GM12878 (cell line): ENCODE measurements around the gene RACGAP1.

Experiments used
- CEBPB ChIP-seq, 2 experiments: fragments of 150-350 bp in 1 of 2; IDR thresholded peaks; 2 replicates each; pipeline ENCODE4 v1.6.1; 2012 to 2014; ENCODE audit warnings: low read depth in 2 of 2, low read length in 2 of 2, borderline replicate concordance in 1 of 2, inconsistent platforms in 1 of 2
- EP300 ChIP-seq, 2 experiments: fragments of 150-350 bp in 1 of 2; IDR thresholded peaks; 2 replicates each; pipeline ENCODE4 v1.6.1; 2011 to 2012; ENCODE audit warnings: low read depth in 2 of 2, low read length in 2 of 2, borderline replicate concordance in 1 of 2, improper control_type of control experiment in 1 of 2, inconsistent platforms in 1 of 2; ENCODE audit not compliant: control insufficient read depth in 1 of 2
- POLR2AphosphoS5 ChIP-seq: IDR thresholded peaks from 2 replicates; pipeline ENCODE4 v1.6.1; 2011; ENCODE audit warnings: mild to moderate bottlenecking, low read length, inconsistent platforms
- TAF1 ChIP-seq: IDR thresholded peaks from 2 replicates; pipeline ENCODE4 v1.6.1; 2011; ENCODE audit warnings: mild to moderate bottlenecking, low read depth, low read length, borderline replicate concordance
- TARDBP ChIP-seq: IDR thresholded peaks from 2 replicates; pipeline ENCODE4 v1.6.1; 2016; ENCODE audit warnings: borderline replicate concordance
- TF ChIP-seq, protein P1 (sequence below): fragments of 450-650 bp; formaldehyde crosslinking; IDR thresholded peaks from 2 replicates; pipeline ENCODE4 v1.5.0; 2022; ENCODE audit warnings: mild to moderate bottlenecking, missing genetic modification characterization
- TF ChIP-seq, protein P2 (sequence below), 3 experiments: IDR thresholded peaks in 2 of 3; conservative IDR thresholded peaks in 1 of 3; 2 replicates each; pipeline ENCODE4 v1.5.1; 2011; ENCODE audit warnings: low read depth in 3 of 3, low read length in 3 of 3, mild to moderate bottlenecking in 3 of 3, control low read depth in 2 of 3, moderate library complexity in 2 of 3, inconsistent platforms in 1 of 3, mixed read lengths in 1 of 3; ENCODE audit not compliant: control insufficient read depth in 2 of 3, insufficient read depth in 1 of 3; ENCODE audit errors: extremely low read depth in 1 of 3

DNA sequence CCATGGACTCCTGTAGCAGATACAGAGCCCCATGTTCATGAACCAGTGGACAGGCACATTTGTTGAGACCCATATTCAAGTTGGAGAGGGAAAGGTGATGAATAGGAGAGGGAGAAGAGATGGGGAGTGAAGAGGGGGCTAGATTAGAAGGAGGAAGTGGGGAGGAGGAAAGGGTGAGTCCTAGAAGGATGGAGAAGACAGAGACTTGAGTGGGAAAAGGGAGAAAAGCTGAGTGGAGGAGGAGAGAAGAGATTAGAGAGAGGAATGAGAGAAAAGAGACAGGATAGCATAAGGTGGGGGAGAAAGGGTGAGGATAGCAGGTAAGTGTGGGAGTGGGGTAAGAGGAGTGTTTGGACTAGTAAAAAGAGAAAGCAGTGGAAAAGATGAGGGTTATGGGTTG lies 27.2 kb upstream of the RACGAP1 start:
- no peak for TF ChIP-seq CEBPB (IDR thresholded peaks at IDR 0.05; ENCODE audit: borderline replicate concordance in 1 of 2, low read depth in 2 of 2, low read length in 2 of 2)
- TF ChIP-seq, protein P1, sequence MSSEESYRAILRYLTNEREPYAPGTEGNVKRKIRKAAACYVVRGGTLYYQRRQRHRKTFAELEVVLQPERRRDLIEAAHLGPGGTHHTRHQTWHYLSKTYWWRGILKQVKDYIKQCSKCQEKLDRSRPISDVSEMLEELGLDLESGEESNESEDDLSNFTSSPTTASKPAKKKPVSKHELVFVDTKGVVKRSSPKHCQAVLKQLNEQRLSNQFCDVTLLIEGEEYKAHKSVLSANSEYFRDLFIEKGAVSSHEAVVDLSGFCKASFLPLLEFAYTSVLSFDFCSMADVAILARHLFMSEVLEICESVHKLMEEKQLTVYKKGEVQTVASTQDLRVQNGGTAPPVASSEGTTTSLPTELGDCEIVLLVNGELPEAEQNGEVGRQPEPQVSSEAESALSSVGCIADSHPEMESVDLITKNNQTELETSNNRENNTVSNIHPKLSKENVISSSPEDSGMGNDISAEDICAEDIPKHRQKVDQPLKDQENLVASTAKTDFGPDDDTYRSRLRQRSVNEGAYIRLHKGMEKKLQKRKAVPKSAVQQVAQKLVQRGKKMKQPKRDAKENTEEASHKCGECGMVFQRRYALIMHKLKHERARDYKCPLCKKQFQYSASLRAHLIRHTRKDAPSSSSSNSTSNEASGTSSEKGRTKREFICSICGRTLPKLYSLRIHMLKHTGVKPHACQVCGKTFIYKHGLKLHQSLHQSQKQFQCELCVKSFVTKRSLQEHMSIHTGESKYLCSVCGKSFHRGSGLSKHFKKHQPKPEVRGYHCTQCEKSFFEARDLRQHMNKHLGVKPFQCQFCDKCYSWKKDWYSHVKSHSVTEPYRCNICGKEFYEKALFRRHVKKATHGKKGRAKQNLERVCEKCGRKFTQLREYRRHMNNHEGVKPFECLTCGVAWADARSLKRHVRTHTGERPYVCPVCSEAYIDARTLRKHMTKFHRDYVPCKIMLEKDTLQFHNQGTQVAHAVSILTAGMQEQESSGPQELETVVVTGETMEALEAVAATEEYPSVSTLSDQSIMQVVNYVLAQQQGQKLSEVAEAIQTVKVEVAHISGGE (CRISPR knock-in tag): no peak
- no peak for TF ChIP-seq POLR2AphosphoS5
- no peak for TF ChIP-seq EP300 (IDR thresholded peaks at IDR 0.05; ENCODE audit: borderline replicate concordance in 1 of 2, control insufficient read depth in 1 of 2, low read depth in 2 of 2, low read length in 2 of 2)
- TF ChIP-seq, protein P2, sequence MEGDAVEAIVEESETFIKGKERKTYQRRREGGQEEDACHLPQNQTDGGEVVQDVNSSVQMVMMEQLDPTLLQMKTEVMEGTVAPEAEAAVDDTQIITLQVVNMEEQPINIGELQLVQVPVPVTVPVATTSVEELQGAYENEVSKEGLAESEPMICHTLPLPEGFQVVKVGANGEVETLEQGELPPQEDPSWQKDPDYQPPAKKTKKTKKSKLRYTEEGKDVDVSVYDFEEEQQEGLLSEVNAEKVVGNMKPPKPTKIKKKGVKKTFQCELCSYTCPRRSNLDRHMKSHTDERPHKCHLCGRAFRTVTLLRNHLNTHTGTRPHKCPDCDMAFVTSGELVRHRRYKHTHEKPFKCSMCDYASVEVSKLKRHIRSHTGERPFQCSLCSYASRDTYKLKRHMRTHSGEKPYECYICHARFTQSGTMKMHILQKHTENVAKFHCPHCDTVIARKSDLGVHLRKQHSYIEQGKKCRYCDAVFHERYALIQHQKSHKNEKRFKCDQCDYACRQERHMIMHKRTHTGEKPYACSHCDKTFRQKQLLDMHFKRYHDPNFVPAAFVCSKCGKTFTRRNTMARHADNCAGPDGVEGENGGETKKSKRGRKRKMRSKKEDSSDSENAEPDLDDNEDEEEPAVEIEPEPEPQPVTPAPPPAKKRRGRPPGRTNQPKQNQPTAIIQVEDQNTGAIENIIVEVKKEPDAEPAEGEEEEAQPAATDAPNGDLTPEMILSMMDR (IDR thresholded peaks at IDR 0.05 in 2 of 3, conservative IDR thresholded peaks at IDR 0.05 in 1 of 3; ENCODE audit: control insufficient read depth in 2 of 3, extremely low read depth in 1 of 3, insufficient read depth in 1 of 3, low read depth in 3 of 3, low read length in 3 of 3): no peak
- TF ChIP-seq TARDBP: no peak
- TF ChIP-seq TAF1: no peak
